Bronchial epithelial cell (primary cell): ENCODE results near the gene PIGS. TPM values are rescaled to one million over a fixed set of nuclear protein-coding genes. Genes with fewer than 3 reads are reported as not detected.
A peak's percentile ranks its signal among the peaks of the same experiment; 100 is the strongest.

ENCODE experiments used
- DNase-seq: peaks from one replicate; pipeline ENCODE4 v3.0.0-alpha.2; 2010; ENCODE audit warnings: low read depth
- FAIRE-seq: peaks from 2 replicates; lab custom pipeline; 2011; peaks lifted over from hg19 to GRCh38; lab: Jason Lieb, UNC
- H3K27me3 ChIP-seq: 2 replicates; pipeline ENCODE4 v1.5.1; 2011; ENCODE audit warnings: low read length; ENCODE audit not compliant: control insufficient read depth, insufficient read depth
- H3K36me3 ChIP-seq: 2 replicates; pipeline ENCODE4 v1.5.1; 2011; ENCODE audit warnings: low read length; ENCODE audit not compliant: control insufficient read depth, insufficient read depth
- H3K4me3 ChIP-seq: 2 replicates; pipeline ENCODE4 v1.5.1; 2011; ENCODE audit warnings: mild to moderate bottlenecking, low read depth, low read length, control low read depth
- total RNA-seq: library from RNA; depleted of rRNA; stranded (reverse); fragments of >200 nt; gene quantifications from 2 replicates; pipeline ENCODE4 v1.2.1, GENCODE V29; 2014
- TF ChIP-seq, protein P1 (sequence below): IDR thresholded peaks from 2 replicates; pipeline ENCODE4 v1.5.1; 2011; ENCODE audit warnings: mild to moderate bottlenecking, moderate library complexity, low read length, control low read depth, inconsistent platforms; ENCODE audit not compliant: insufficient read depth, severe bottlenecking

Gene PIGS
- 25.5 and 36.0 TPM in 2 replicates for total RNA-seq

DNA sequence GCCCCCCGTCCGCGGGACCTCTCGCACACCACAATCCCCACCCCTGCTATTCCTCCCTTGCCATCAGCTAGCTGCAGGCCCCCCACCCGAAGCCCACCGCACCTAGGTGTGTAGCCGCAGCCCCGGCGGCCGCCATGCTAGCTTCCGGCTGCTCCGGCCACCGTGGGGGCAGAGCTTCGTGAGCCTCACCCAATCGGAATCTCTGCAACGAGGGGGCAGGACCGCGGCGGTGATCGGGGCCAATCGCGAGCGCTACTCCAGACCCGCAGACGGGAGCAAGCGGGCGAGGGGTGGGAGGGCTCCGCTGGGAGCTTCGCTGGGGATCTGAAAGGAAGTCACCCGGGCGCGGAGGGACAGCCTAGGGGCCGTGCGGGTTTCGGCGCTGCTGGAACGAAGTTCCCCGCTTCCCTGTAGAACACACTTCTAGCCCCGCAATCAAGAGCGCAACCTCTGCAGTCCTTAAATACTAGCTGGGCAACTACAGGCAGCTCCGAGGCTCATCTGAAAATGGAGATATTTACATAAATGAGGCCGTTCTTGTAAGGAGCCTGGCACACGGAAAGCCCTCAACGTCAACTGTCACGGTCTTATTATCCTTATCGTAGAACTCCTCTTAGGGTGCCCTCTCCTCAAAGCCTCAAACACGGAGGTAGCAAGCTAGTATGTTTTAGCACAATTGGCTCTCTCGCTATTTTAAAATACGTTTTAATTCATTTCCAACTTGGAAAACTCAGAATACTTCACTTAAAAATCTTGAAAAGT is at the start of gene PIGS:
TSS of gene PIGS (minus strand) at position 164 of the 762 bp plus-strand sequence. CDS start at position 136, 28 bp downstream.
- peaks cover 6% of the 10 kb centered on the region for H3K36me3 ChIP-seq
- DNase-seq: peak; percentile 86
- H3K27me3 ChIP-seq: no peaks in the 10 kb centered on the region
- TF ChIP-seq, protein P1, sequence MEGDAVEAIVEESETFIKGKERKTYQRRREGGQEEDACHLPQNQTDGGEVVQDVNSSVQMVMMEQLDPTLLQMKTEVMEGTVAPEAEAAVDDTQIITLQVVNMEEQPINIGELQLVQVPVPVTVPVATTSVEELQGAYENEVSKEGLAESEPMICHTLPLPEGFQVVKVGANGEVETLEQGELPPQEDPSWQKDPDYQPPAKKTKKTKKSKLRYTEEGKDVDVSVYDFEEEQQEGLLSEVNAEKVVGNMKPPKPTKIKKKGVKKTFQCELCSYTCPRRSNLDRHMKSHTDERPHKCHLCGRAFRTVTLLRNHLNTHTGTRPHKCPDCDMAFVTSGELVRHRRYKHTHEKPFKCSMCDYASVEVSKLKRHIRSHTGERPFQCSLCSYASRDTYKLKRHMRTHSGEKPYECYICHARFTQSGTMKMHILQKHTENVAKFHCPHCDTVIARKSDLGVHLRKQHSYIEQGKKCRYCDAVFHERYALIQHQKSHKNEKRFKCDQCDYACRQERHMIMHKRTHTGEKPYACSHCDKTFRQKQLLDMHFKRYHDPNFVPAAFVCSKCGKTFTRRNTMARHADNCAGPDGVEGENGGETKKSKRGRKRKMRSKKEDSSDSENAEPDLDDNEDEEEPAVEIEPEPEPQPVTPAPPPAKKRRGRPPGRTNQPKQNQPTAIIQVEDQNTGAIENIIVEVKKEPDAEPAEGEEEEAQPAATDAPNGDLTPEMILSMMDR: no peak
- H3K4me3 ChIP-seq: peak within 1 kb of the TSS; percentile 90
- no peak for FAIRE-seq

DNA sequence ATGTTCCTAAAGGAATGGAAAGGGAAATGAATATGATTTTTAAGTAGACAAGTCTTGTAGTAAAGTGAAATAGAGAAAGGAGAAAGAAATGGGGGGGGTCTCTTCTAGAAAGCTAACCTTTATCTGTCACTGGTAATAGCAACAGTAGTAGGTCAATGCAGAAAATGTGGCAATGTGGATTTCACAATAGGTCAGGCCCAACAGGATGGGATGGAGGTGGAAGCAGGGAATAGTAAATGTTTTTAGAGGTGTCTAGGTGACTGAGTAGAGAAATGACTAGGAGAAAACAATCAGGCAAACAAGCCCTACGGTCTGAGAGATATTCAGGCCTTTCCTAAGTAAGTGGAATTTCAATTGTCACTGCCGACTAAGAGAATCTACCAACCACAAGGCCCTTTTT is 48.7 kb upstream of the PIGS start:
- TF ChIP-seq, protein P1: no peak
- Histone ChIP-seq H3K36me3 (peaks cover 34% of the 10 kb centered on the region), H3K4me3 (no peak overlapping the region), H3K27me3 (no peaks in the 10 kb centered on the region)
- FAIRE-seq: no peak
- DNase-seq: no peak

DNA sequence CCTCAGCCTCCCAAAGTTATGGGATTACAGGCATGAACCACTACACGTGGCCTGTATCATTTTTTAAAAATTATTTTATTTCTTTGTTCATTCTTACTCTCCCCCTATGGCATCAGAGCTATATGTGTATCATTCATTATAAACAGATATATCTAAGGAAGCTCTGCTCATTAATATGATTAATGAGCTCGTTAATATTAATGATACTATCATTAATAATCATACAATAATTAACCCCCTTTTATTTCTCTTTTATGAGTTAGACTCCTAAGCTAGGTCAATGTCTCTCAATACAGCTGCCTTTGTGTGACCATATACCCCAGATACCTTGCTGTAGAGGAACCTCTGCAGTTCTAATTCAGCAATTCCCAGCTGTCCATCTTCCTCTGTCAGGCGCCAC is 47.1 kb upstream of the PIGS start:
- H3K4me3 ChIP-seq: no peak overlapping the region
- TF ChIP-seq, protein P1: no peak
- no peak for FAIRE-seq
- no peaks in the 10 kb centered on the region for H3K27me3 ChIP-seq
- DNase-seq: no peak
- peaks cover 36% of the 10 kb centered on the region for H3K36me3 ChIP-seq

DNA sequence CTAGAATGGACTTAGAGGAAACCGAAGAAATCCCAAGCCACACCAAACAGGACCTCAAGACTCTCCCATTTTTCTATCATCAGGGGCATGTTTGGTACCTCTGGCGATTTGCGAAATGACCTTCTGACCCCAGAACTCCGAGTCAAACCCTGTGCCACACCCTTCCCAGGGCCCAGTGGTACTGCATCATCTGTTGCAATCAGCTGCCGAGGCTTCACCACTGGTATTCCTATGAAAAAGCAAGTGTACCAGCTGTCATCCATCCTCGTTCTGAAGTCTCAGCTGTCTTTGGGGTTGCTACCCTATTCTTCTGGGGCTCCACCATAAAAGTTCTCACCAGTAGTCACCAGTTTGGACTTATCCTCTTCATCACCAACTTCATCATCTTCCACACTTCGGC is 45.0 kb upstream of the PIGS start:
- TF ChIP-seq, protein P1: no peak
- no peak overlapping the region for H3K4me3 ChIP-seq
- FAIRE-seq (no peak), DNase-seq (no peak)
- no peaks in the 10 kb centered on the region for H3K27me3 ChIP-seq
- peaks cover 33% of the 10 kb centered on the region for H3K36me3 ChIP-seq

DNA sequence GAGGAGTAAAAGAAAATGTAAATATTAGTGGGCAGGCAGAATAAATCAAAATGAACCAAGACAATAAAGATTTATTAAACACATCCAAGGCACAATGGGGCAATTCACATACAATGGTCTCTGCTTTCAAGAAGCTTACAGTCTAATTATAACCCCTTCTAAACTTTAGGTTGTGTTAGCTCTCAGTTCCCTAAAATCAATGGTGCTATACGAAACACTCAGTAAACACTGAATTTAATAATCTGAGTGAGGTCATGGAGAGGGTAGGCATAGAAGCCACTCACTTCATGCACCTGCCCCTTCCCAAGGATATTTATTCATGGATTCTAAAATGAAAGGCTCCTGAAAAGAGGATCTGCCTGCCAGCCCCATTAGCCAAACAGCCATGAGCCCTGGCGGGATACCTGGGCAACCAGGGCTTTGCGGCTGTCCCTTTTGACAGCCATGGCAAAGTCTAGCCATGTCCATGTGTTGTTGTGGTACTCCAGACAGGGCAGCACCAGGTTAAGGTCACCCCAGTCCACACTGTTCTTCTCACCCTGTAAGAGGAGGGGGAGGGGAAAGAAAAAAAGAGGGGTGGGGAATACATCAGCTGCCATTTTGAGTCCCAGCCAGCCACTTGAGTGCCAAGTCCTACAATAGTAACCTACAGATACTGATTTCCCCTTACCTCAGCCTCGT is 44.1 kb upstream of the PIGS start:
- H3K27me3 ChIP-seq: no peaks in the 10 kb centered on the region
- peaks cover 29% of the 10 kb centered on the region for H3K36me3 ChIP-seq
- no peak overlapping the region for H3K4me3 ChIP-seq
- FAIRE-seq (no peak), DNase-seq (no peak)
- TF ChIP-seq, protein P1: no peak
